Ovary (tissue), 3 donors: ENCODE results near the gene C1orf56.

Source experiments
- CTCF ChIP-seq, 3 donors: fragments of 450-650 bp in 2 of 3; fragments of 200-600 bp in 1 of 3; IDR thresholded peaks; one replicate each; pipeline versions ENCODE4 v1.5.1 to v1.8.0; 2016 to 2022; ENCODE audit warnings: antibody characterized with exemption in 3 of 3, mild to moderate bottlenecking in 1 of 3
- EP300 ChIP-seq: sonication (generic); formaldehyde crosslinking; IDR thresholded peaks from one replicate; pipeline ENCODE4 v1.6.1; 2017; ENCODE audit warnings: antibody characterized with exemption
- donor health status: DM: no; HTN: no; CAD: no.

DNA sequence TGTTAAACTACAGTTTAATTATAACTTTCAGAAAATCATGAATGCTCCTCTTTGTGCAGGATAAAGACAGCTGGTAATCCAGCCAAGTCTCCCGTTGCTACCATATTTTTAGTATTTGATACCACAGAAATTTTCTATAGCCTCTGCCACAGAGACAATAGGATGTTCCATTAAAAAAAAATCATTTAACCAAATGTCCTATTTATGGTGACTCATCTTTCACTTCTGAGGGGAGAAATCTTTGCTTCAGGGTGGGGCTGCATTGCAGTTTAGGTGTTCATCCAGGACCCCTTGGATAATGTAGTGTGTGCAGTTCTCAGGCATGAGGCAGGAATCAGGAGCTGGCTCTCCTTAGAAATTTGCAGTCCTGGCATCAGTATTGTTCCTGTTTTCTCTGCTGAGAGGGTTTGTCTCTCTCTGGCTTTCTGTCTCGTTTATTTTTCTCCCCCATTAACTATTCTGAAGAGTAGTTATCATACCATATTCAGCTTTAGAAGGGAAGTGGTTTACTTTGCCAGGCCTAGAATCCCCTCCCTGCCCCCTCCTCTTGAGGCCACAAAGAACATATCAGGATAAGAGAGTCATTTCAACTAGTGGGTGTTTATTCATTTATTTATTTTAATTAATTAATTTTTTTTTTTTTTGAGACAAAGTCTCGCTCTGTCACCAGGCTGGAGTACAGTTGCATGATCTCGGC is 36.2 kb upstream of the C1orf56 start:
- TF ChIP-seq CTCF (IDR thresholded peaks at IDR 0.05), result no peak
- no peak for TF ChIP-seq EP300
